GM21447 (cell line): Measurements from ENCODE around the gene MKI67.
A peak's percentile ranks its signal among the peaks of the same experiment; 100 is the strongest.

Source experiments
- ATAC-seq: cut with Tn5 transposase; IDR thresholded peaks from one replicate; pipeline ENCODE4 v1.9.1; 2021; ENCODE audit not compliant: unreplicated experiment

Gene MKI67

DNA sequence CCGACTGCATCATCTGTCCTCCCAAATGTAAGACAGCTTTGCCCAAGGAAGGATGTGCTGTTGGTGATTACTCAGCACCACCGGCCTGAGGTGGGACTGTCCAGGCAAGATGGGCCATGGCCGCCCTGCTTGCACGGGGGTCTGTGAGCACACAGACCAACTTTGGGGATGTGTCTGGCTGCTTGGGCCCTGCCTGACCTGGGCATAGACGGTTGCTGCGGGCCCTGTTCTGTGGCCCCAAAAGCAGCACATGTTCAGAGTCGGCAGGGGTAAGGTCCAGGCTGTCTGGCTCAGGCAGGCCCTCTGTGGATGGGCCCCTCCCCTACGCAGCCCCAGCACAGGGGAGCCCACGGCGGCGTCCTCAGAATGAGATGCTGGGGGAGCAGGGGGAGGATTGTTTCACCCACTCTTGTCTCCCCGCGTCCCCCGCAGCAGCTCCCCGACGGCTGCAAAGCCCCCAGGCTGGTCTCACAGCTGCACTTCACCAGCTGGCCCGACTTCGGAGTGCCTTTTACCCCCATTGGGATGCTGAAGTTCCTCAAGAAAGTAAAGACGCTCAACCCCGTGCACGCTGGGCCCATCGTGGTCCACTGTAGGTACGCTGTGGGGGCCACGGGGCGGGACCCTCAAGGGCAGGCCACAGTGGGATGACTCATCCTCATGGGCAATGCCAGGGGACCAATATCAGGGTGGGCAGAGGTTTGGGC is 58.4 kb downstream of the MKI67 start:
- ATAC-seq = no peak

- no peak for ATAC-seq
Observed at GRCh38 chr10:128066870-128067382, 59.3 kb downstream of the MKI67 start.

DNA sequence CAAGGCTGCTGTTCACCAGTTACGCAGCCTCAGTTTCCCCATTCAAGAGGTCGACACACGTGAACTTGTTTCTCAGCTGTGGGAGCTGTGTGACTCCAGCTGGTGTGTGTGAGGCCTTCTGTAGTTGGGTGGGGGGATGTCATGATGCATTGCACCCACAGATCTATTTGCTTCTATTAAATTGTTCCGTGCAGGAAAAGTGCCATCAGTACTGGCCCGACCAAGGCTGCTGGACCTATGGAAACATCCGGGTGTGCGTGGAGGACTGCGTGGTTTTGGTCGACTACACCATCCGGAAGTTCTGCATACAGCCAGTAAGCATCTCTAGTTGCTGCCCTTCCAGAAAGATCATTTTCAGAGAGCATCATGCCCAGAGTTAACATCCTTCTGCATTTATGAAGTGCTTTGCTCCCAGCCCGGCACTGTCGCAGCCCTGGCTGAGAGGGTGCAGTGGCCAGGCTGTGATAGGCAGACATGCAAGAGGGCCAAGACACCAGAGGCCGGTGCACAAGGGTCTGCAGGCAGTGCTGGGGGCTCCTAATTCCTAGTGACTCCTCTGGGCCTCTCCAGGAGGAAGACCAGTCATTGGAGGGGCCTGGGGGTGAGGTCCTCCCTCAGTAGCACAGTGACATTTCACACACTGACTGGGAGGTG is 60.2 kb downstream of the MKI67 start:
- no peak for ATAC-seq

DNA sequence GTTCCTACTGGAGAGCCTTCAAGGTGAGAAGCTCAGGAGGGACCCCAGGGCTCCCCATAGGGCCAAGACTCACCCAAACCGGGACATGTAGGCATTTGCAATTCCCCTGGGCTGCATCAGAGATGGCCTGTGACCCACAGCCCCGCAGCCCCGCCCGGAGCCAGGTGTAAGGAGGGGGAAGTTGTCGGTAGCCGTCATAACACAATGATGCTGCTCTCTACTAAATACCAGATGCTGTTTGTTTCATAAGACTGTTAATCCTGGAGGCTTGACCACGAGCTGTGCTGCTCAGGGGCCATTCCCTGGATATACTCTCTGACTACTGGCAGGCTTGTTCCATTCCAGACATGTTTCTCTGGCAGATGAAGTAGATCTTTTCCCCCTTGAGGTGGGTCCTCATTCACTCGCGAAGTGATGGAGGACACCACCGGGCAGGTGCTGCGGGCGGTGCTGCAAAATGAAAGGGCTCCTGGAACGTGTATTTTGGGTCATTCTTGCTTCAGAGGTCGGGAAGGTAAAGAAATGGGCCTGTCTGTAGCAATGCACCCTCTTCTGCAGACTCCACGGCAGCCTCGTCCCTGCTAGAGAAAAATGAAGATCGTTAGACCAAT is 61.1 kb downstream of the MKI67 start:
- no peak for ATAC-seq

GRCh38 chr10:128064108-128064969 is 61.9 kb downstream of the MKI67 start:
- ATAC-seq = peak; percentile 54

DNA sequence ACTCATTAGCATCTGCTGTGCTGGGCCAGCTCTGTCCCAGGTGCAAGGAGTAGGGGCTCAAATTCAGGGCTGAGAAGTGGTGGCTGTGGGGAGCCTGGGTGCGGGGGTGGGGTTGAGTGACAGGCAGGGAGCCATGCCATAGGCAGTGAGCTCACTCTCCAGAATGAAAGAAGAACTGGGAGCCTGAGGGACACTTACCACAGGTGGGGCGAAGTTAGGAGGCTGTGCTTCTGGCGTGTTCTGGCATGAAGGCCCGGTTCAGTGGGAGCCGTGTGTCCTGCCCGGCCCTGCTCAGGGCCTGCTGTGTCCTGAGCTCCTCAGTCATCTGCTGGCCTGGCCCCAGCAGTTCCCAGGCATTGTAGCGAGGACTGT is 62.5 kb downstream of the MKI67 start:
- ATAC-seq = peak; percentile 17

DNA sequence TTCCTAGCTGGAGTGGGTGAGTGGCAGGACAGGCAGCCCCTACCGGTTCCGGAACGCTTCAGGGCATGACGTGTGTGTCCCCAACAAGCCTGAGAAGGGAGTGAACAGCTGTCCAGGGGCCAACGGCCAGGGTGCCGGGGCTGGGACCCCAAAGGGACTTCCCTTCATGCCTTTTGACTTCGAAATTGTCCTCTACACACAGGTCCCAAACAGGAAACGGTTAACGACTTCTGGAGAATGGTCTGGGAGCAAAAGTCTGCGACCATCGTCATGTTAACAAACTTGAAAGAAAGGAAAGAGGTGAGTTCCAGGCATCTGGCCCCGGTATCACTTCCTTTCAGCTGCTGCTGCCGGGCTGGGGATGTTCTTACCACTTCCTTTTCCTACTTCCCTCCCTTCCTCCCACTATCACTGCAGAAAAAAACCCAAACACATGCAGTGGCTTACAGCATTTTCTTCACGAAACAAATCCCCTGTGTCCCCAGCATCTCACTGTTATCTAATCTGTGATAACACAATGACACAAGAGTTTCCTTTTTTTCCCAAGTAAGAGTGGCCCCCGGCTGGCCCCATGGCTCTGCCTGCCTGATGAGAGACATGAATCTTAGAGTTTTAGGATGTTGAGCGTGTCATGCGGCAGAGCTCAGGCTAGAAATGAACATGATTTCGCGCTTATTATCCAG is 63.2 kb downstream of the MKI67 start:
- ATAC-seq = peak; percentile 44

DNA sequence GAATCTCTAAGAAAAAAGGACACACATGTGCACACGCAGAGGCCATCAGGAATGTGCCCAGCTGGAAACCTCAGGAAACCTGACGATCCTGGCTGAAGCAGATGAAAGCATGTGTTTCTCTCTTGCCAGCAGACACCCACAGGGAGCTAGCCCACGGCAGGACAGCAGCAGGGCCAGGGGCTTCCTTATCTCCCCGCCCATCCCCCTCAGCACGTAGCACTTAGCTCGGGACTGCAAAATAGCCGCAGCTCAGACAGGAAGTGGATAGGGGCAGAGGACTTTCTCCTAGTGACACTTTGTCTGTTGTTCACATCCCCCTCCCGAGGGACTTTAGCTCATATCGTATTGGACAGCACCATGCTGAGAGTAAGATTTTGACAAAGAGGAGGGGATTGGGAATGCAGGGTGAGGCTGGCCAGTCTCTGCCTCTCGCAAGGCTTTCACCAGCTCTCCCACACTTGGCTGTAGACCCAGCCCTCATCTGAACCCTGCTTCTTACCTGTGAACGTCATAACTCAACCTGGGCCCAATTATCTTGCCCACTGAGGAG is 63.8 kb downstream of the MKI67 start:
- peak; percentile 0 for ATAC-seq

- ATAC-seq = no peak
Observed at GRCh38 chr10:128061306-128062300, 64.6 kb downstream of the MKI67 start.

- ATAC-seq = no peak
Observed at GRCh38 chr10:128060341-128061250, 65.6 kb downstream of the MKI67 start.

GRCh38 chr10:128059982-128060293 is 66.3 kb downstream of the MKI67 start:
- no peak for ATAC-seq

GRCh38 chr10:128059266-128059981 is 66.8 kb downstream of the MKI67 start:
- no peak for ATAC-seq

- no peak for ATAC-seq
Observed at GRCh38 chr10:128058750-128059134, 67.5 kb downstream of the MKI67 start.

- ATAC-seq = no peak
Observed at GRCh38 chr10:128058106-128058749, 68.0 kb downstream of the MKI67 start.

DNA sequence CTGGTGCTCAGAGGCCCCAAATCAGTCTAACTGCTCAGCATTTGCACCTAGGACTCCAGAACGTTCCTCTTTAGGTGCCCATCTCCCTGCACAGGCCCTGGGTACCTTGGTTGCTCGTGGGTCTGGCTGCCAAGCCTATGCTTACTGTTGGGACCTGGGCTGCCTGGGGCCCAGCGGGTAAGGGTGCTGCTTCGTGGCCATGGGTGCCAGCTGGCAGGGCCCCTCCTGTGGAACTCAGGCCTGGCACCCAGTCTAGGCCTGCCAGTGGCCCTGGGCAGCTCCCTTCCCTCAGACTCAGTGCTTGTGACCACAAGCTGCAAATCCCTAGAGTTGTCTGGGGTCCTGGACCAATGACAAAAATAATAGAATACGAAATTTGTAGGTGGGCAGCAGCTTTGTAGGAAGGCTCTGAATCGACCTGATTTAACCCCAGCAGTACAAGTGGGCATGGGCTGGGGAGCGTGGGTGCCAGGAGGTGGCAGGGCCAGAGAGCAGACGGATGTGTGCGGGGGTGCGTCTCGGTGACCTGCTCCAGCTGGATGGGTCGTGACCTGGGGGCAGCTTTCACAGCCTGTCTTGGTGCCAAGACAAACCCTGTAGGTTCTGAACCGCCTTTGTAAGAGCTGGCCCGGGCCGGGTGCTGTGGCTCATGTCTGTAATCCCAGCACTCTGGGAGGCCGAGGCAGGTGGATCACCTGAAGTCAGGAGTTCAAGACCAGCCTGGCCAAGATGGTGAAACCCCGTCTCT is 69.7 kb downstream of the MKI67 start:
- no peak for ATAC-seq

GRCh38 chr10:128055061-128055868 is 71.0 kb downstream of the MKI67 start:
- no peak for ATAC-seq
